Omental fat pad (tissue), 4 donors: Measurements from ENCODE around the gene DRD2. TPM values are rescaled to one million over a fixed set of nuclear protein-coding genes. Genes with fewer than 3 reads are reported as not detected.

Experiments used
- ATAC-seq: fragments of 150-250 bp; one replicate; pipeline ENCODE4 v1.9.1; 2016; ENCODE audit warnings: mild to moderate bottlenecking, moderate library complexity; ENCODE audit not compliant: low FRiP score
- DNase-seq: peaks from one replicate; pipeline ENCODE4 v3.0.0-alpha.2; 2019; ENCODE audit warnings: low spot score
- total RNA-seq, 4 donors: library from RNA; depleted of rRNA; stranded (reverse); fragments of >200 nt; gene quantifications; one replicate each; pipeline ENCODE4 v1.1.0, GENCODE V29; 2016
- TF ChIP-seq, protein P1 (sequence below), 3 donors: fragments of 450-650 bp; IDR thresholded peaks; one replicate each; pipeline ENCODE4 v1.5.1; 2016 to 2017; ENCODE audit warnings: antibody characterized with exemption in 3 of 3, mild to moderate bottlenecking in 3 of 3, moderate library complexity in 2 of 3

The DRD2 gene
- total RNA-seq, 4 donors from 2014 or later: 0.28 TPM; not detected in 3

DNA sequence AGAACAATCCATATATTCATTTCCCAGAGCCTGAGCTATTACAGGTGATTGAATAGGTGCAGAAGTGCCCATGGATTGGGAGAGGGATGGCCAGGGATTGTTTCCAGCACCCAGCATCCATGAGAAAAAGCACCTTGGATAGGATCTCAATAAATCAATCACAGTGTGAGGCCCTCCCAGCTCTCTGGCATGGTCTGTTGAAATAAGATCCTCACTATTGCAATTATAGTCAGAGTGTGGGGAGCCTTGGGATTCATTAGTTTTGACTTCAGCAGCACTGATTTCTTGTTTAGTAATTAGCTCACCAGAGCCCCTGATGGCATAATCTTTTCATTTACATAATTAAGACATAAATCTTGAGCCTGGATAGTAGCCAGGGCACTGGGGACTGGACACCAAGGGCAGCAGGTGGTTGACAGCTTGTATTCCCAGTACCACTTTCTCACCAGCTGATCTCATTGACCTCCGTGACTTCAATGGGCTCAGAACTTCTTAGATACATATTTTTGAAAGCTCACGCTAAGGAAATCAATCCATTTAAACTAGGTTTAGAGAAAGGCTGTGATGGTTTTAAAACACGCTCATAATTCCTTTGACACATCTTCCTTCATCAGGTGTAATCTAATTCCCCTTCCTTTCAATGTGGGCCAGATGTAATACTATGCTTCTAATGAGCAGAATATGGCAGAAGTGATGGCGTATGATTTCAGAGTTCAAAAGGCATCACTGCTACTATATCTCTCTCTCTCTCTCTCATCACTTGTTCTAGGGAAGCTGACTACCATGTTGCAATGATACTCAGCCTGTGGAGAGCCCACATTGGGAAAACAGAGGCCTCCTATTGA, 22.1 kb upstream of the DRD2 start:
- ATAC-seq (no peak), DNase-seq (no peak)
- TF ChIP-seq, protein P1, sequence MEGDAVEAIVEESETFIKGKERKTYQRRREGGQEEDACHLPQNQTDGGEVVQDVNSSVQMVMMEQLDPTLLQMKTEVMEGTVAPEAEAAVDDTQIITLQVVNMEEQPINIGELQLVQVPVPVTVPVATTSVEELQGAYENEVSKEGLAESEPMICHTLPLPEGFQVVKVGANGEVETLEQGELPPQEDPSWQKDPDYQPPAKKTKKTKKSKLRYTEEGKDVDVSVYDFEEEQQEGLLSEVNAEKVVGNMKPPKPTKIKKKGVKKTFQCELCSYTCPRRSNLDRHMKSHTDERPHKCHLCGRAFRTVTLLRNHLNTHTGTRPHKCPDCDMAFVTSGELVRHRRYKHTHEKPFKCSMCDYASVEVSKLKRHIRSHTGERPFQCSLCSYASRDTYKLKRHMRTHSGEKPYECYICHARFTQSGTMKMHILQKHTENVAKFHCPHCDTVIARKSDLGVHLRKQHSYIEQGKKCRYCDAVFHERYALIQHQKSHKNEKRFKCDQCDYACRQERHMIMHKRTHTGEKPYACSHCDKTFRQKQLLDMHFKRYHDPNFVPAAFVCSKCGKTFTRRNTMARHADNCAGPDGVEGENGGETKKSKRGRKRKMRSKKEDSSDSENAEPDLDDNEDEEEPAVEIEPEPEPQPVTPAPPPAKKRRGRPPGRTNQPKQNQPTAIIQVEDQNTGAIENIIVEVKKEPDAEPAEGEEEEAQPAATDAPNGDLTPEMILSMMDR (IDR thresholded peaks at IDR 0.05): no peak

DNA sequence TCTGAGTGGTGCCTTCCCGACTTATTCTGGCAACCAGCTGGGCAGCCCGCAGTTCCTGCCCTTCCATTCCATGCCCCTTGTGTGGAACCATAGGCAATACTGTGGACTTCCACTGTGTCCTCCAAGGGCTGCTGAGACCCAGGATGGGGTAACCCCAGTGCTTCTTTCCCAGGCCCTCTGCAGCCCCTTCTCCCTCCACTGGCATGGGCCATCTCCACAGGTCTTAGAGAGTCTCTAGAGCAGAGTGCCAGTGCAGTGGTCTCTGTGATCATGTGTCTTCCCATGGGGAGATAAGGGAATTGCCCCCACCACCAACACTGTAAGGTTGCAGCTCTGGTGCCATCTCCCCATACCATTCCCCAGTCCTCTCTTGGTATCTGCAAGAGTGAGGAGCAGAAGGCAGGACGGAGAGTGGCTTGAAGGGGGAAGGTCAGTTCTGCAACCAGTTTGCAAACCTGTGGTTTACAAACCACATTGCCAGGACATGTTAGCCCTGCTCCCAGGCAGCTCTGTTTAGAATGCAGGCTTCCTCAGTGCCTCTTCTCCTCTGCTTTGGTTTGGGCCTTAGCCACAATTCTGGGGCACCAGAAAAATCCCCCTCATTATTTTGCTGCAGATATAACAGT, 20.9 kb upstream of the DRD2 start:
- TF ChIP-seq, protein P1 (IDR thresholded peaks at IDR 0.05): no peak
- no peak for DNase-seq
- ATAC-seq: no peak

DNA sequence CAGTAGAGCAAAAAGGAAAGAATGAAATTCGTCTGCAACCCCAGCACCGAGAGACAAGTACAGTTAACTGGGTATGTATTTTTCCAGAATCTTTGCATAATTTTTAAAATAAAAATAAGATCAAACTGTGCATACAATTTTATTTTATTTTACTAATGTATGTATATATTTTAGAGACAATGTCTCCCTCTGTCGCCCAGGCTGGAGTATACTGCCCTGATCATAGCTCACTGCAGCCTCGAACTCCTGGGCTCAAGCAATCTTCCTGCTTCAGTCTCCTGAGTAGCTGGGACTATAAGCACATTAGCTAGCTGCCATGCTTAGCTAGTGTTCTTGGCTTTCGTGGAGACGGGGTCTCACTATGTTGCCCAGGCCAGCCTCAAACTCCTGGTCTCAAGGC, 18.8 kb upstream of the DRD2 start:
- TF ChIP-seq, protein P1 (IDR thresholded peaks at IDR 0.05): no peak
- no peak for ATAC-seq
- DNase-seq: no peak

DNA sequence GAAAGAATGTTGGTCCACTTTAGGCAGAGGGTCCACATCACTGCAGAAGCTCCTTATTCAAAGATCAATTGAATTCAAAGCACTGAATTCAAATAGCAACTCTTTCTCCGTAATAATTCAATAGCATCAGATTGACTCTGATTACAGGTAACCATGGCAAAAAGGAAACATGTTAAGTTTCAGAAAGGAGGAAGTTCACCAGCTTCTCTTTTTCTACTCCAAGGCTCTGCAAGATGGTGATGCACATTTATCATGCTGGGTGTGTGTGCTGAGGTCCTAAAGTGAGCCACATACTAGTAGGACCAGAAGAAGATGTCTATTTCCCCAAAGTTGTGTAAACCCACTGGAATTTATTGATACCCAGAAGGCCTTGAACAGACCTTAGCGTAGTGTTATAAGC, 18.0 kb upstream of the DRD2 start:
- ATAC-seq: no peak
- DNase-seq: no peak
- TF ChIP-seq, protein P1 (IDR thresholded peaks at IDR 0.05): no peak

DNA sequence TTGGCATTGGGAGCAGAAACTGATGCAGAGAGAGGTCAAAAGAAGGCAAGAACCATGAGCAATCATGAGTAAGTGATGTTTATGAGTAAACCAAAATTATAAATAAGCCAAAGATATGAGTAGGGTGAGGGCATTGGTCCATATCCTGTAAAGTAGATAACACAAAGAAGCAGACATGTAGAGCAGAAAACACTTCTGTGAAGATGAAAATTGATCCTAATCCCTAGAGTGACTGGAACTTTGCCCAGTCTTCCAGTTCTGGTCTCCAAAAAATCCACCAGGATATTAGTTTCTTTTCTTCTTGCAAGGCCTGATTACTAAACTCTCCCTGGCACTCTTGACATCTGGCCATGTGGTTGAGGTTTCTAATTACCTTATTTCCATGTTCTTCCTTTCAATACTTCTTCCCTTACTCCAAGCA, 13.7 kb upstream of the DRD2 start:
- TF ChIP-seq, protein P1 (IDR thresholded peaks at IDR 0.05): no peak
- DNase-seq (no peak), ATAC-seq (no peak)

DNA sequence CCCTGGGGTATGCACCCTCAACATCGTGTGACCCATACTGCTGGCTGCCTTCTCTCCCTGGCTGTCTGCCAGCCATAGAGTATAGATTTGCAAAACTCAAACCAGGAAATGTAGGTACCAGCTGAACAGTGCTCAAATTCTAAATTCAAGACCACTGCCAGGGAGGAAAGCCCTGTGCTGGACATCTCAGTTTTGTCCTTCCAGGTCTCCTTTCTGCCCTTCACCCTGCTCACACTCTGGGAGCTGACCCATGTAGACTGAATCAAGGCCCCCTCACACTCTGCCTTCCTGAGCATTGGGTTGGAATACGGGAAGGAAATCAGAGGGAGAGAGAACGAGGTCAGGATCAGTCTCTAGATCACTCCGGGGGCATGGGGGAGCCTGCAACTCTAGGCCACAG, 12.4 kb upstream of the DRD2 start:
- ATAC-seq (no peak), DNase-seq (no peak)
- TF ChIP-seq, protein P1 (IDR thresholded peaks at IDR 0.05): no peak

DNA sequence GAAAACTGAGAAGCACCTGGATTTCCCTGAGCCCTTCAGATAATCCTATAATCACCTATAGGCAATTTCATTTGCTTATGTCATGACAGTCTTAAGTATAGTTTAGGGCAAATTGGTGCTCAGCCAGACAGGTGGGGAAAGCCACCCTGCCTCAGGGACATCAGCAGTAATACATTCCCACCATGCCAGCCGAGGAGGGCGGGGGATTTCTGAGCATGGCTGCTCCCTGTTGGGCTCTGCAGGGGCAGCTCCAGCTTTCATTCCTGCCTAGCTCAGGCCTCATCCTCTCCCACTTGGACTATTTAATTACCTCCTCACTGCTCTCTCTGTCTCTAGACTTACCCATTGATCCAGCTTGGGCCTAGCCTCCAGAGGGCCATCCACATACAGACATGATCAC, 9.0 kb upstream of the DRD2 start:
- no peak for DNase-seq
- ATAC-seq: no peak
- TF ChIP-seq, protein P1 (IDR thresholded peaks at IDR 0.05): no peak
